CD4-positive, alpha-beta T cell (primary cell): ENCODE data around the gene SYT14. TPM values are rescaled to one million over a fixed set of nuclear protein-coding genes. Genes with fewer than 3 reads are reported as not detected.

Experiments
- ATAC-seq: fragments of 200-7000 bp; cut with Tn5 transposase; one replicate; pipeline ENCODE4 v1.10.0; 2022; ENCODE audit warnings: mild to moderate bottlenecking; ENCODE audit not compliant: poor library complexity
- CTCF ChIA-PET: fragments of 350-600 bp; sonication (Branson Sonifier 250); formaldehyde crosslinking; loops from one replicate; lab custom pipeline; 2021; ENCODE audit warnings: antibody characterized with exemption, inconsistent platforms; lab: Charles Lee
- POLR2A ChIA-PET: fragments of 350-600 bp; sonication (Branson Sonifier 250); formaldehyde crosslinking; loops from one replicate; lab custom pipeline; 2021; ENCODE audit warnings: antibody characterized with exemption, inconsistent platforms; lab: Charles Lee
- DNase-seq, 14 experiments: peaks; one replicate each; pipeline ENCODE4 v3.0.0-alpha.2; 2013 to 2020; ENCODE audit warnings: mixed read lengths in 2 of 14
- H3K27ac ChIP-seq, 2 donors: one replicate each; pipeline versions ENCODE4 v1.5.1 to v1.7.0; 2013; ENCODE audit warnings: low read length in 2 of 2, low read depth in 1 of 2, mild to moderate bottlenecking in 1 of 2
- H3K27me3 ChIP-seq, 2 experiments: 1 replicate in 1 of 2; 2 replicates in 1 of 2; pipeline versions ENCODE4 v1.6.1 to v1.7.0; 2013; ENCODE audit warnings: low read length in 2 of 2, control low read depth in 1 of 2, mild to moderate bottlenecking in 1 of 2, moderate library complexity in 1 of 2; ENCODE audit not compliant: insufficient read depth in 2 of 2, control insufficient read depth in 1 of 2
- H3K36me3 ChIP-seq: one replicate; pipeline ENCODE4 v1.6.1; 2013; ENCODE audit warnings: low read length, control low read depth; ENCODE audit not compliant: insufficient read depth
- H3K4me1 ChIP-seq: one replicate; pipeline ENCODE4 v1.6.1; 2013; ENCODE audit warnings: low read length, control low read depth; ENCODE audit not compliant: insufficient read depth
- H3K4me3 ChIP-seq: one replicate; pipeline ENCODE4 v1.5.1; 2013; ENCODE audit warnings: mild to moderate bottlenecking, low read length, moderate library complexity
- H3K9me3 ChIP-seq, 2 experiments: 1 replicate in 1 of 2; 2 replicates in 1 of 2; pipeline versions ENCODE4 v1.6.1 to v1.7.0; 2013; ENCODE audit warnings: low read length in 2 of 2, mild to moderate bottlenecking in 2 of 2, control low read depth in 1 of 2, moderate library complexity in 1 of 2; ENCODE audit not compliant: control insufficient read depth in 1 of 2, insufficient read depth in 1 of 2
- H3K27ac Mint-ChIP-seq: one replicate; pipeline ENCODE4 v1.8.0; 2020; ENCODE audit warnings: mixed read lengths
- H3K27me3 Mint-ChIP-seq: one replicate; pipeline ENCODE4 v1.8.0; 2021; ENCODE audit warnings: mixed read lengths
- H3K36me3 Mint-ChIP-seq: one replicate; pipeline ENCODE4 v1.8.0; 2021; ENCODE audit warnings: low read depth, mixed read lengths
- H3K4me1 Mint-ChIP-seq: one replicate; pipeline ENCODE4 v1.8.0; 2021; ENCODE audit warnings: low read depth, mixed read lengths
- H3K4me3 Mint-ChIP-seq: one replicate; pipeline ENCODE4 v1.8.0; 2020; ENCODE audit warnings: mild to moderate bottlenecking, mixed read lengths
- H3K9me3 Mint-ChIP-seq: one replicate; pipeline ENCODE4 v1.8.0; 2020; ENCODE audit warnings: mixed read lengths
- intact Hi-C, 2 experiments: fragments of 100-400 bp; cut with DNase I in 1 of 2; cut with micrococcal nuclease in 1 of 2; formaldehyde crosslinking; loops; one replicate each; pipeline versions ENCODE4 v1.15.1 to v1.9.0; 2023 to 2025; cut with DNase I, micrococcal nuclease
- total RNA-seq, 174 experiments: library from RNA in 2 of 174; stranded (reverse) in 2 of 174; gene quantifications; one replicate each; pipeline ENCODE4 v1.2.3 and lab custom pipeline; 2021 to 2026
- TF ChIP-seq, protein P1 (sequence below): fragments of 200-600 bp; IDR thresholded peaks from one replicate; pipeline ENCODE4 v1.8.0; 2022; ENCODE audit warnings: antibody characterized with exemption, mild to moderate bottlenecking

SYT14 gene
- total RNA-seq, 2 experiments from 2014 or later = not detected

GRCh38 chr1:209926045-209926444, 12.0 kb upstream of the SYT14 start:
- Histone ChIP-seq H3K9me3 (peaks cover 0 to 10% of the 10 kb centered on the region in 2 experiments), H3K36me3 (no peaks in the 10 kb centered on the region), H3K27me3 (peaks cover 0 to 15% of the 10 kb centered on the region in 2 experiments), H3K4me3 (no peak overlapping the region), H3K4me1 (no peaks in the 10 kb centered on the region), H3K27ac (no peak overlapping the region)
- ATAC-seq = no peak
- Mint-ChIP-seq H3K4me3 (no peak overlapping the region), H3K27ac (no peak overlapping the region), H3K4me1 (no peaks in the 10 kb centered on the region), H3K27me3 (peaks cover 29% of the 10 kb centered on the region), H3K9me3 (no peaks in the 10 kb centered on the region), H3K36me3 (no peaks in the 10 kb centered on the region)
- CTCF ChIA-PET = no interaction called here
- TF ChIP-seq, protein P1, sequence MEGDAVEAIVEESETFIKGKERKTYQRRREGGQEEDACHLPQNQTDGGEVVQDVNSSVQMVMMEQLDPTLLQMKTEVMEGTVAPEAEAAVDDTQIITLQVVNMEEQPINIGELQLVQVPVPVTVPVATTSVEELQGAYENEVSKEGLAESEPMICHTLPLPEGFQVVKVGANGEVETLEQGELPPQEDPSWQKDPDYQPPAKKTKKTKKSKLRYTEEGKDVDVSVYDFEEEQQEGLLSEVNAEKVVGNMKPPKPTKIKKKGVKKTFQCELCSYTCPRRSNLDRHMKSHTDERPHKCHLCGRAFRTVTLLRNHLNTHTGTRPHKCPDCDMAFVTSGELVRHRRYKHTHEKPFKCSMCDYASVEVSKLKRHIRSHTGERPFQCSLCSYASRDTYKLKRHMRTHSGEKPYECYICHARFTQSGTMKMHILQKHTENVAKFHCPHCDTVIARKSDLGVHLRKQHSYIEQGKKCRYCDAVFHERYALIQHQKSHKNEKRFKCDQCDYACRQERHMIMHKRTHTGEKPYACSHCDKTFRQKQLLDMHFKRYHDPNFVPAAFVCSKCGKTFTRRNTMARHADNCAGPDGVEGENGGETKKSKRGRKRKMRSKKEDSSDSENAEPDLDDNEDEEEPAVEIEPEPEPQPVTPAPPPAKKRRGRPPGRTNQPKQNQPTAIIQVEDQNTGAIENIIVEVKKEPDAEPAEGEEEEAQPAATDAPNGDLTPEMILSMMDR = no peak
- DNase-seq = no peak
- intact Hi-C loops = no loop called here
- POLR2A ChIA-PET = no interaction called here

DNA sequence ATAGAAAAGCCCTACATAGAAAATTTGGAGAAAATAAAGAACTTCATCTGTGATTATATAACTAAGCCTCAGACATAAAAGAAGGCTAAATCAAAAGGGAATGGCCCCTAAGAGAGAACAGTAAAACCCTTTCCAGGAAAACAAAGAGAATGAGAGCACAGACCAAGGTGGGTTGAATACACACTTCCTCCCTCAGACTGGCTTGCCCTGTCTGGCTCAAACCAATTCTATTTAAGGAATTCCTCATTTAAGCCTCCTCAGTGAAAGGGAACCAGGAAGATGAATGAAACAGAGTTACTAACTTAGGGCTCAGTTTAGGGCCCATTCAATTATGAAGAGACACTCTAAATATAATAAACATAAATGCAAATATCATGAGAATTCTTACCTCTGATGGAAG, 10.6 kb upstream of the SYT14 start:
- peaks cover under 1 to 15% of the 10 kb centered on the region in 2 experiments for H3K27me3 ChIP-seq
- H3K4me1 Mint-ChIP-seq = no peaks in the 10 kb centered on the region
- TF ChIP-seq, protein P1 = no peak
- H3K27ac Mint-ChIP-seq = no peak overlapping the region
- ATAC-seq (no peak), DNase-seq (no peak)
- ChIA-PET POLR2A (no interaction called here), CTCF (no interaction called here)
- H3K27ac ChIP-seq = no peak overlapping the region
- H3K36me3 Mint-ChIP-seq = no peaks in the 10 kb centered on the region
- H3K36me3 ChIP-seq = no peaks in the 10 kb centered on the region
- intact Hi-C loops = no loop called here
- H3K4me3 ChIP-seq = no peak overlapping the region
- no peak overlapping the region for H3K4me3 Mint-ChIP-seq
- H3K9me3 Mint-ChIP-seq = no peaks in the 10 kb centered on the region
- H3K27me3 Mint-ChIP-seq = peaks cover 37% of the 10 kb centered on the region
- no peaks in the 10 kb centered on the region for H3K4me1 ChIP-seq
- peaks cover 0 to 6% of the 10 kb centered on the region in 2 experiments for H3K9me3 ChIP-seq

GRCh38 chr1:209929751-209930150, 8.3 kb upstream of the SYT14 start:
- H3K27me3 Mint-ChIP-seq = peaks cover 53% of the 10 kb centered on the region
- intact Hi-C loops = no loop called here
- TF ChIP-seq, protein P1 = no peak
- H3K4me1 Mint-ChIP-seq = no peaks in the 10 kb centered on the region
- H3K4me1 ChIP-seq = no peaks in the 10 kb centered on the region
- H3K27ac Mint-ChIP-seq = no peak overlapping the region
- POLR2A ChIA-PET = no interaction called here
- H3K9me3 ChIP-seq = peaks cover 0 to 6% of the 10 kb centered on the region in 2 experiments
- CTCF ChIA-PET = no interaction called here
- H3K27ac ChIP-seq = no peak overlapping the region
- no peaks in the 10 kb centered on the region for H3K36me3 Mint-ChIP-seq
- DNase-seq (no peak), ATAC-seq (no peak)
- H3K27me3 ChIP-seq = peaks cover 2 to 14% of the 10 kb centered on the region in 2 experiments
- no peaks in the 10 kb centered on the region for H3K9me3 Mint-ChIP-seq
- H3K36me3 ChIP-seq = no peaks in the 10 kb centered on the region
- H3K4me3 ChIP-seq = no peak overlapping the region
- no peak overlapping the region for H3K4me3 Mint-ChIP-seq
